HFF-Myc (cell line): ENCODE results near the gene EPS8.

ENCODE experiments used
- DNase-seq: peaks from one replicate; pipeline ENCODE4 v3.0.0-alpha.2; 2011; ENCODE audit warnings: low read depth; ENCODE audit errors: extremely low read depth
- H3K4me3 ChIP-seq: replicated peaks from 2 replicates; pipeline ENCODE4 v1.5.1; 2011; ENCODE audit warnings: low read depth, mild to moderate bottlenecking, control low read depth, low read length
- TF ChIP-seq, protein P1 (sequence below): IDR thresholded peaks from 2 replicates; pipeline ENCODE4 v1.5.1; 2012; ENCODE audit warnings: mild to moderate bottlenecking, low read depth, low read length, control low read depth; ENCODE audit errors: missing control alignments

EPS8 gene

DNA sequence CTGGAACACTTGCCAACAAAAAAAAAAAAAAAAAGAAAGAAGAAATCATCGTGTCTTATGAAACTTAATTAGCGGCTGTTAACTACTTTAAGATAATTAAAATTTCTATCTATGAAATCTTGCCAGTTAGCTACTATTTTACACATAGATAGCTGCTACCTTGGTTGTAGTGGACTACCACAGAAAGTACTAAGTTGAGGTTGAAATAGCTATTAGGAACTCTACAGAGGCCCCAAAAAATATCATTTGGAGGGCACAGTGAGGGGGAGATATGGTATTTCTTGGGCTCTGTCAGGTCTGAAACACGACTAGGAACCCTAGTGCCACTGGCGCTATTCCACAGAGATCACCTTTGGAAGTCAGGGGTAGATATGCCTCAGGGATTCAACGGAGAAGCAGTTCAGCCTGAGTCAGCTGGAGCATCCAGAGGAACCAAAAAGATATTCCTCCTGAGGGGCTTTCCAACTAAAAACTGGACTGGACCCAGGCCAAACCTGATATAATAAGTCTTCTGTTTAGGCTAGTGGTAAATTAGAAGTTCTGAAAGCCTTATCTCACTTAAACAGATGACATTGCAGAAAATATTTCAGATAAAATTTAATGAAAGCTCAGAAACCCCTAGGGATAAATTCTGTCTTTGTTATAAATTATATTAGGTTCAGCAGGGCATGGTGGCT lies 126.1 kb downstream of the EPS8 start:
- H3K4me3 ChIP-seq = no peak overlapping the region
- no peak for DNase-seq
- TF ChIP-seq, protein P1, sequence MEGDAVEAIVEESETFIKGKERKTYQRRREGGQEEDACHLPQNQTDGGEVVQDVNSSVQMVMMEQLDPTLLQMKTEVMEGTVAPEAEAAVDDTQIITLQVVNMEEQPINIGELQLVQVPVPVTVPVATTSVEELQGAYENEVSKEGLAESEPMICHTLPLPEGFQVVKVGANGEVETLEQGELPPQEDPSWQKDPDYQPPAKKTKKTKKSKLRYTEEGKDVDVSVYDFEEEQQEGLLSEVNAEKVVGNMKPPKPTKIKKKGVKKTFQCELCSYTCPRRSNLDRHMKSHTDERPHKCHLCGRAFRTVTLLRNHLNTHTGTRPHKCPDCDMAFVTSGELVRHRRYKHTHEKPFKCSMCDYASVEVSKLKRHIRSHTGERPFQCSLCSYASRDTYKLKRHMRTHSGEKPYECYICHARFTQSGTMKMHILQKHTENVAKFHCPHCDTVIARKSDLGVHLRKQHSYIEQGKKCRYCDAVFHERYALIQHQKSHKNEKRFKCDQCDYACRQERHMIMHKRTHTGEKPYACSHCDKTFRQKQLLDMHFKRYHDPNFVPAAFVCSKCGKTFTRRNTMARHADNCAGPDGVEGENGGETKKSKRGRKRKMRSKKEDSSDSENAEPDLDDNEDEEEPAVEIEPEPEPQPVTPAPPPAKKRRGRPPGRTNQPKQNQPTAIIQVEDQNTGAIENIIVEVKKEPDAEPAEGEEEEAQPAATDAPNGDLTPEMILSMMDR = no peak

DNA sequence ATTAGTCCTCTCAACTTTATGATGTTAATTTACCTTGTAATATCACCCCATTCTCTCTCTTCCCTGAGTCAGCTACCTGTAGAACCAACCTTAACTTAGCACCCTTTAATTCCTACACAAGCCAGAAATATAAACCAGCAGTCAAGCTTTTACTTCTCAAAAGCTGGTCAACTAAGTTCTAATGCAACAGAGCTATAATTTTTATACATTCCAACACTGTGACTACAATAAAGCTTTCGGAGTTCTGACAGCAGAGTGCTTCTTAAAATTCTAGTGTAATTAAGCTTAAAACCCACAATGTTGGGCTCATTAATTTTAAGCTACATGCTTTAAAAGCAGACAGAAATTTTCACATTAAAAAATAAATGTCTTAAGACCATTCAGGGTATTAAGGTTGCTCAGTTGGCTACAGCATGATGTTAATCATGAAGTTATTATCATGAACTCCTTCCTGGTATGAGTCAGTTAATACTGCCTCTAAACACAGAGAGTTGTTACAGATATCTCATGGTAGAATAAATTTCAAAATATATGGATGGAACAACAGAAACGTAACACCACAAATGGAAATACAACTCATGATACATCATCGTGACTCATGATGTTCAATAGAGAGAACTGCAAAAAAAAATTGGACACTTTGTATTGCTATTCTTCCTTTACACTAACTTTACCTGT lies 126.7 kb downstream of the EPS8 start:
- TF ChIP-seq, protein P1 = no peak
- peak; percentile 47 for DNase-seq
- no peak overlapping the region for H3K4me3 ChIP-seq

DNA sequence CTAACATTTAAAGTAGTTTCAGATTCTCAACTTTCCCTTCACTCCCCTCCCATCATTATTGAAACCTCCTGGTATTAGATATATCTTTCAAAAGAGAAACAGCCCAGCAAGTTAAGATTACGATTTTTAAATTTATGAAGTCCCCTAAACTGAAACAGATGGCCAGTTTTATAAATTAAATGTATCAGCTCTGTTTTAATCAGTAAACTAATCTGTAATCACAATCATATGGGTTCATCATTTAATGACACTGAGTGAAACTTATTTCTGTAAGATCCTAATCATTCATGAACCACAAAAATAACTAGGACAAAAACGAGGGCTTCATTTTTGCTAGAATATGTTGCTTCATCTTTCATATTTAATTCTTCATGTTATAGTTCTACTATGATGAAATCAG lies 137.8 kb downstream of the EPS8 start:
- no peak overlapping the region for H3K4me3 ChIP-seq
- DNase-seq = no peak
- TF ChIP-seq, protein P1 = no peak

- TF ChIP-seq, protein P1 = no peak
Measured at GRCh38 chr12:15650399-15651128, 138.6 kb downstream of the EPS8 start.

DNA sequence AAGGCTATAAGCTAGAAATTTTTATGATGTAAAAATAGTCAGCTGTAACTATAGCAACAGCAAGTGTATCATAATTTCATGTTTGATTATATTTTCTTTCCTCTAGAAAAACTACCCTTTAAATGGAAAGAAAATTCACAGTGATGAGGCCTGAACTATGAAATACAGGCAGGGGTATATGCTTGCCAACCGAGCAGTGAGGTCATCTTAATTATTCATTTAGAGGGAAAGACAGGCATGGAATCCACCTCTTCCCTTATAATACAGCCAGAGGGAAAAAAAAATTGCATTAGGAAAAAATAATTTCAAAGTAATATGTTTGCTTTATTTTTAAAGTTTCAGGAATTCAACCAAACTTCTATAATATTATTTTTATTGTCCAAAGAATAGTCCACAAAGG lies 139.8 kb downstream of the EPS8 start:
- no peak for DNase-seq
- TF ChIP-seq, protein P1 = no peak
- H3K4me3 ChIP-seq = no peak overlapping the region

More at GRCh38 chr12:15650399-15651128, 138.6 kb downstream of the EPS8 start:
- H3K4me3 ChIP-seq = no peak overlapping the region
- DNase-seq = no peak

DNA sequence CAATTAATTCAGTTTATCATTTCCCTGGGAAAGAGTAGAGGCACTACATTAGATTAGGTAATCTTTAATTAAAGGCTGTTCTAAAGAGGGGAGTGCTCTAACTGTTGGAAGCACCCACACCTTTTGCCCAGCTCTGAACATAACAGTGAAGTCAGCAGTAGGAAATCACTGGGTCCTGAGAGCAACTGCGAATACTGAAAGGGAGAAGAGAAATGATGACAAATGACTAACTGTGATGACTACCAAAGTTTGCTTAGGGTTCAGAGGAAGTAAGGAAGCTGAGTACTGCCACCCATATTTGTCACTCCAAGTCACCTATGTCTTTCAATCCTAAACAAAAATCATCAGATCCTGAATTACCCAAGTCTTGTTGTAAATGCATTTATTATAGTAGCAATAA lies 140.6 kb downstream of the EPS8 start:
- TF ChIP-seq, protein P1 = no peak
- no peak overlapping the region for H3K4me3 ChIP-seq
- DNase-seq = no peak
